K562 (cell line): Measurements from ENCODE around the gene HNRNPA2B1. TPM values are rescaled to one million over a fixed set of nuclear protein-coding genes. Genes with fewer than 3 reads are reported as not detected.

Source experiments
- CBX1 ChIP-seq: sonication (generic); IDR thresholded peaks from 2 replicates; pipeline ENCODE4 v1.6.1; 2016; ENCODE audit warnings: antibody characterized with exemption, low read depth, mild to moderate bottlenecking
- GABPA ChIP-seq: fragments of 200-800 bp; sonication (Bioruptor generic); conservative IDR thresholded peaks from 2 replicates; pipeline ENCODE4 v1.6.1; 2016; ENCODE audit warnings: low read depth, missing genetic modification characterization, missing compliant biosample characterization
- ILK ChIP-seq: fragments of 450-650 bp; IDR thresholded peaks from 2 replicates; pipeline ENCODE4 v1.6.1; 2016; ENCODE audit warnings: missing genetic modification characterization, low read depth, mild to moderate bottlenecking, missing compliant biosample characterization, moderate library complexity, borderline replicate concordance
- IRF9 ChIP-seq: fragments of 450-650 bp; IDR thresholded peaks from 2 replicates; pipeline ENCODE4 v1.6.1; 2016; ENCODE audit warnings: missing biosample characterization, missing genetic modification characterization
- KAT2B ChIP-seq: IDR thresholded peaks from one replicate; pipeline ENCODE4 v1.6.1; 2012; ENCODE audit warnings: low read depth, mild to moderate bottlenecking, control low read depth, inconsistent platforms, low read length, moderate library complexity
- MED1 ChIP-seq: sonication (generic); formaldehyde crosslinking; IDR thresholded peaks from 2 replicates; pipeline ENCODE4 v1.8.1; 2023; ENCODE audit warnings: missing genetic modification reagents, borderline replicate concordance
- RBFOX2 ChIP-seq: fragments of 200-400 bp; formaldehyde crosslinking; IDR thresholded peaks from 2 replicates; pipeline ENCODE4 v1.6.1; 2017; ENCODE audit warnings: low read depth, mild to moderate bottlenecking, low read length, moderate library complexity
- SIN3A ChIP-seq, 2 experiments: fragments of 150-350 bp in 1 of 2; IDR thresholded peaks; 2 replicates each; pipeline ENCODE4 v1.6.1; 2011 to 2016; ENCODE audit warnings: borderline replicate concordance in 2 of 2, low read depth in 2 of 2, low read length in 2 of 2, mild to moderate bottlenecking in 2 of 2, moderate library complexity in 2 of 2; ENCODE audit not compliant: control insufficient read depth in 1 of 2
- SRSF9 ChIP-seq: fragments of 200-400 bp; formaldehyde crosslinking; IDR thresholded peaks from 2 replicates; pipeline ENCODE4 v1.6.1; 2017; ENCODE audit warnings: low read depth, low read length, borderline replicate concordance
- ZFX ChIP-seq: sonication (generic); formaldehyde crosslinking; IDR thresholded peaks from 2 replicates; pipeline ENCODE4 v1.8.0; 2022; ENCODE audit warnings: mild to moderate bottlenecking, missing genetic modification reagents, moderate library complexity
- ZNF175 ChIP-seq: fragments of 200-800 bp; sonication (Bioruptor generic); IDR thresholded peaks from 2 replicates; pipeline ENCODE4 v1.6.1; 2016; ENCODE audit warnings: low read depth, mild to moderate bottlenecking, missing genetic modification characterization, missing compliant biosample characterization
- ZNF277 ChIP-seq: fragments of 250-450 bp; sonication (Bioruptor Pico); IDR thresholded peaks from 2 replicates; pipeline ENCODE4 v1.8.0; 2022; ENCODE audit warnings: inconsistent platforms, mild to moderate bottlenecking, moderate library complexity, borderline replicate concordance
- ZNF407 ChIP-seq: fragments of 450-650 bp; IDR thresholded peaks from 2 replicates; pipeline ENCODE4 v1.6.1; 2016; ENCODE audit warnings: low read depth
- polyA plus RNA-seq, 8 experiments: library from polyadenylated mRNA; depleted of rRNA in 4 of 8; stranded (reverse) in 5 of 8; unstranded in 3 of 8; fragments of >200 nt; fragmentation: Nextera tagmentation in 2 of 8; fragmentation: Illumina TruSeq in 1 of 8; extraction: Ambion mirVana in 2 of 8; extraction: Trizol in 1 of 8; gene quantifications; 2 replicates each; pipeline versions ENCODE4 v1.2.1 to v1.2.3, GENCODE V29; 2011 to 2014; ENCODE audit warnings: inconsistent platforms in 1 of 8, missing spikeins in 1 of 8
- total RNA-seq, 7 experiments: library from RNA; depleted of rRNA in 6 of 7; stranded (reverse); fragments of >200 nt in 6 of 7; fragmentation: Illumina TruSeq in 2 of 7; extraction: Trizol in 2 of 7; gene quantifications; 2 replicates each; pipeline versions ENCODE4 v1.2.1 to v1.2.3, GENCODE V29; 2011 to 2021; ENCODE audit warnings: low replicate concordance in 1 of 7

The HNRNPA2B1 gene
- total and polyA plus RNA-seq, 9 of the 15 experiments (the other 6 are each of a cell fraction or from before 2014, with no cell fraction given) = 630 to 1,989 (median 865) TPM

GRCh38 chr7:26151953-26152781 lies 48.4 kb downstream of the HNRNPA2B1 start, which contains the start of gene NFE2L3 (continued):
- no peak for TF ChIP-seq ZNF407
- TF ChIP-seq IRF9 (tag) = 0 out of 2 replicates have a peak, but pooled peaks have one; percentile 7
- TF ChIP-seq CBX1 = no peak; the same call in 1 of the 2 replicates
- TF ChIP-seq MED1 (CRISPR knock-in tag) = no peak
- TF ChIP-seq SRSF9 = no peak
- TF ChIP-seq ILK = no peak
- no peak for TF ChIP-seq KAT2B
- TF ChIP-seq ZFX (CRISPR knock-in tag) = peak; percentile 44
- TF ChIP-seq RBFOX2 = peak; percentile 79
- no peak for TF ChIP-seq ZNF277
- peak; percentile 41; the same call in 1 of the 2 replicates for TF ChIP-seq GABPA (tag)
- no peak for TF ChIP-seq SIN3A (IDR thresholded peaks at IDR 0.05; ENCODE audit: borderline replicate concordance in 2 of 2, control insufficient read depth in 1 of 2, low read depth in 2 of 2, low read length in 2 of 2)
- TF ChIP-seq ZNF175 (CRISPR knock-in tag) = no peak
